CD14-positive monocyte (primary cell): ENCODE measurements around the gene CCL22. TPM values are rescaled to one million over a fixed set of nuclear protein-coding genes. Genes with fewer than 3 reads are reported as not detected.

Experiments
- DNase-seq, 3 donors: peaks; one replicate each; pipeline ENCODE4 v3.0.0-alpha.2; 2011 to 2022
- H2AFZ ChIP-seq: 2 replicates; pipeline ENCODE4 v1.6.0; 2012; ENCODE audit warnings: mild to moderate bottlenecking, low read depth, low read length, inconsistent platforms; ENCODE audit not compliant: insufficient read depth, poor library complexity, severe bottlenecking
- H3K27ac ChIP-seq, 2 donors: 1 replicate in 1 of 2; 2 replicates in 1 of 2; pipeline ENCODE4 v1.5.1; 2012 to 2013; ENCODE audit warnings: low read length in 2 of 2, control low read depth in 1 of 2, inconsistent platforms in 1 of 2, low read depth in 1 of 2, mild to moderate bottlenecking in 1 of 2
- H3K27me3 ChIP-seq, 2 donors: one replicate each; pipeline versions ENCODE4 v1.6.0 to v1.6.1; 2011 to 2013; ENCODE audit warnings: low read length in 2 of 2; ENCODE audit not compliant: control insufficient read depth in 2 of 2, insufficient read depth in 2 of 2
- H3K36me3 ChIP-seq, 2 donors: replicated peaks in 1 of 2; 1 replicate in 1 of 2; 2 replicates in 1 of 2; pipeline versions ENCODE4 v1.5.1 to v1.6.1; 2012 to 2013; ENCODE audit warnings: low read length in 2 of 2, control low read depth in 1 of 2, inconsistent platforms in 1 of 2, mild to moderate bottlenecking in 1 of 2; ENCODE audit not compliant: insufficient read depth in 2 of 2, control insufficient read depth in 1 of 2
- H3K4me1 ChIP-seq, 2 donors: 1 replicate in 1 of 2; 2 replicates in 1 of 2; pipeline versions ENCODE4 v1.5.1 to v1.6.1; 2012 to 2013; ENCODE audit warnings: low read length in 2 of 2, control low read depth in 1 of 2, inconsistent platforms in 1 of 2, mild to moderate bottlenecking in 1 of 2, moderate library complexity in 1 of 2; ENCODE audit not compliant: insufficient read depth in 2 of 2, control insufficient read depth in 1 of 2
- H3K4me2 ChIP-seq: replicated peaks from 2 replicates; pipeline ENCODE3; 2012; ENCODE audit warnings: low read length, moderate library complexity, mild to moderate bottlenecking; ENCODE audit not compliant: poor library complexity, severe bottlenecking; ENCODE audit errors: extremely low read depth
- H3K4me3 ChIP-seq, 3 experiments: fragments of 200-600 bp in 1 of 3; sonication (generic) in 1 of 3; replicated peaks in 1 of 3; 1 replicate in 2 of 3; 2 replicates in 1 of 3; pipeline ENCODE4 v1.5.1; 2011 to 2013; ENCODE audit warnings: low read length in 3 of 3, mild to moderate bottlenecking in 3 of 3, control low read depth in 2 of 3, low read depth in 2 of 3, inconsistent platforms in 1 of 3, moderate library complexity in 1 of 3
- H3K79me2 ChIP-seq: 2 replicates; pipeline ENCODE4 v1.6.0; 2012; ENCODE audit warnings: mild to moderate bottlenecking, control low read depth, inconsistent platforms, low read length, moderate library complexity; ENCODE audit not compliant: insufficient read depth
- H3K9ac ChIP-seq: 2 replicates; pipeline ENCODE4 v1.6.0; 2017; ENCODE audit warnings: low read length, mild to moderate bottlenecking; ENCODE audit not compliant: insufficient read depth, poor library complexity, severe bottlenecking
- H3K9me3 ChIP-seq, 2 donors: replicated peaks in 1 of 2; 1 replicate in 1 of 2; 2 replicates in 1 of 2; pipeline versions ENCODE4 v1.5.1 to v1.6.1; 2012 to 2013; ENCODE audit warnings: low read length in 2 of 2, control low read depth in 1 of 2; ENCODE audit not compliant: control insufficient read depth in 1 of 2, insufficient read depth in 1 of 2
- H4K20me1 ChIP-seq: 2 replicates; pipeline ENCODE4 v1.6.0; 2012; ENCODE audit warnings: mild to moderate bottlenecking, low read length, control low read depth, moderate library complexity; ENCODE audit not compliant: insufficient read depth
- H3K27ac Mint-ChIP-seq, 7 donors: one replicate each; pipeline ENCODE4 v1.8.0; 2020; ENCODE audit warnings: mild to moderate bottlenecking in 7 of 7, mixed read lengths in 7 of 7, moderate library complexity in 6 of 7, inconsistent platforms in 2 of 7
- H3K27me3 Mint-ChIP-seq, 3 donors: one replicate each; pipeline ENCODE4 v1.8.0; 2021 to 2022; ENCODE audit warnings: low read depth in 3 of 3, mild to moderate bottlenecking in 3 of 3, mixed read lengths in 3 of 3, moderate library complexity in 3 of 3, inconsistent platforms in 1 of 3
- H3K36me3 Mint-ChIP-seq, 2 donors: one replicate each; pipeline ENCODE4 v1.8.0; 2020; ENCODE audit warnings: mixed read lengths in 2 of 2, inconsistent platforms in 1 of 2, mild to moderate bottlenecking in 1 of 2
- H3K4me1 Mint-ChIP-seq: one replicate; pipeline ENCODE4 v1.8.0; 2020; ENCODE audit warnings: mild to moderate bottlenecking, mixed read lengths
- H3K4me3 Mint-ChIP-seq, 2 donors: one replicate each; pipeline ENCODE4 v1.8.0; 2020; ENCODE audit warnings: mild to moderate bottlenecking in 2 of 2, mixed read lengths in 2 of 2, moderate library complexity in 1 of 2
- H3K9me3 Mint-ChIP-seq, 7 donors: one replicate each; pipeline ENCODE4 v1.8.0; 2020 to 2022; ENCODE audit warnings: mixed read lengths in 7 of 7, mild to moderate bottlenecking in 6 of 7, moderate library complexity in 6 of 7, inconsistent platforms in 2 of 7
- WGBS: methylation state at CpG from one replicate; pipeline ENCODE4 v1.1.5; 2013; ENCODE audit warnings: missing lambda C conversion rate; ENCODE audit not compliant: insufficient coverage; 5-methylcytosine and 5-hydroxymethylcytosine counted together
- intact Hi-C, 2 donors: fragments of 100-400 bp; cut with micrococcal nuclease; formaldehyde crosslinking; loops; one replicate each; pipeline versions ENCODE4 v1.15.0 to v1.15.1; 2023
- polyA plus RNA-seq, 3 donors: library from polyadenylated mRNA; depleted of rRNA in 1 of 3; unstranded in 2 of 3; stranded (reverse) in 1 of 3; fragments of 300-500 nt in 2 of 3; fragments of >200 nt in 1 of 3; fragmentation: Illumina TruSeq in 2 of 3; gene quantifications; 1 replicate in 2 of 3; 2 replicates in 1 of 3; pipeline ENCODE4 v1.2.3, GENCODE V29; 2012 to 2021
- TF ChIP-seq, protein P1 (sequence below): fragments of 200-600 bp; IDR thresholded peaks from one replicate; pipeline ENCODE4 v1.8.0; 2022; ENCODE audit warnings: antibody characterized with exemption, mild to moderate bottlenecking

CCL22 gene
- polyA plus RNA-seq, 3 donors: 0.04 to 0.18 (median 0.15) TPM

DNA sequence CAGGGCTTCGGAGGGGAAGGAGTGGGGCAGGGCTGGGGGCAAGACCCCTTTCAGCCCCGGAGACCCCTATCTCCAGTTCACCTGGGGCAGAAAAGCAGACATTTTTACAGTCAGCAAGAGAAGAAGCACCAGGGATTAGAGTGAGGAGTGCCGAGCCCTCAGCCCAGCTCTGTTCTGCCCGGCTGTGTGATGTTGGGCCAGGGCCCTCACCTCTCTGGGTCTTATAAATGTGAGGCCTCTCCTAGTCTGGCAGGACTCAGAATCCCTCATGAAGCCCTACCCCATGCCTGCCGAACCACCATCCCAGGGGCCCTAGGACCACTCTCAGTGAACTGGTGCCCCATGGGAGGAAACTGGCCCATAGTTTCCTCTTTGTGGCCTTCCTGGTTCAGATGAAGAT is 26.5 kb downstream of the CCL22 start:
- no peak overlapping the region for H3K4me3 ChIP-seq
- intact Hi-C loops: no loop called here
- Mint-ChIP-seq H3K27ac (peak overlapping the region in 1 of 7 donors; percentile 76), H3K4me3 (no peak overlapping the region), H3K36me3 (no peaks in the 10 kb centered on the region), H3K27me3 (peaks cover 11 to 19% (median 15%) of the 10 kb centered on the region in 3 donors), H3K9me3 (peaks cover 0 to 2% (median 0%) of the 10 kb centered on the region in 7 donors), H3K4me1 (peaks cover 34% of the 10 kb centered on the region)
- no peaks in the 10 kb centered on the region for H3K36me3 ChIP-seq
- H3K4me1 ChIP-seq: peaks cover 23 to 33% of the 10 kb centered on the region in 2 donors
- no peak for DNase-seq
- no peak overlapping the region for H3K4me2 ChIP-seq
- TF ChIP-seq, protein P1, sequence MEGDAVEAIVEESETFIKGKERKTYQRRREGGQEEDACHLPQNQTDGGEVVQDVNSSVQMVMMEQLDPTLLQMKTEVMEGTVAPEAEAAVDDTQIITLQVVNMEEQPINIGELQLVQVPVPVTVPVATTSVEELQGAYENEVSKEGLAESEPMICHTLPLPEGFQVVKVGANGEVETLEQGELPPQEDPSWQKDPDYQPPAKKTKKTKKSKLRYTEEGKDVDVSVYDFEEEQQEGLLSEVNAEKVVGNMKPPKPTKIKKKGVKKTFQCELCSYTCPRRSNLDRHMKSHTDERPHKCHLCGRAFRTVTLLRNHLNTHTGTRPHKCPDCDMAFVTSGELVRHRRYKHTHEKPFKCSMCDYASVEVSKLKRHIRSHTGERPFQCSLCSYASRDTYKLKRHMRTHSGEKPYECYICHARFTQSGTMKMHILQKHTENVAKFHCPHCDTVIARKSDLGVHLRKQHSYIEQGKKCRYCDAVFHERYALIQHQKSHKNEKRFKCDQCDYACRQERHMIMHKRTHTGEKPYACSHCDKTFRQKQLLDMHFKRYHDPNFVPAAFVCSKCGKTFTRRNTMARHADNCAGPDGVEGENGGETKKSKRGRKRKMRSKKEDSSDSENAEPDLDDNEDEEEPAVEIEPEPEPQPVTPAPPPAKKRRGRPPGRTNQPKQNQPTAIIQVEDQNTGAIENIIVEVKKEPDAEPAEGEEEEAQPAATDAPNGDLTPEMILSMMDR: no peak
- no peaks in the 10 kb centered on the region for H3K79me2 ChIP-seq
- H3K9me3 ChIP-seq: no peaks in the 10 kb centered on the region
- no peaks in the 10 kb centered on the region for H4K20me1 ChIP-seq
- no peak overlapping the region for H3K9ac ChIP-seq
- H3K27ac ChIP-seq: no peak overlapping the region
- H3K27me3 ChIP-seq: peaks cover 0 to 4% of the 10 kb centered on the region in 2 donors
- H2AFZ ChIP-seq: peak overlapping the region; percentile 74
- 89% methylated on average over 3 of the region's 5 CpGs for WGBS

GRCh38 chr16:57386381-57386951 is 27.9 kb downstream of the CCL22 start:
- Histone ChIP-seq H3K36me3 (no peaks in the 10 kb centered on the region), H4K20me1 (no peaks in the 10 kb centered on the region), H3K4me3 (no peak overlapping the region), H3K9me3 (no peaks in the 10 kb centered on the region), H2AFZ (no peak overlapping the region), H3K4me1 (peaks cover 14 to 22% of the 10 kb centered on the region in 2 donors), H3K27me3 (peaks cover 0 to 8% of the 10 kb centered on the region in 2 donors), H3K9ac (no peak overlapping the region), H3K27ac (no peak overlapping the region), H3K4me2 (no peak overlapping the region), H3K79me2 (no peaks in the 10 kb centered on the region)
- TF ChIP-seq, protein P1: no peak
- intact Hi-C loops: no loop called here
- no peak overlapping the region for H3K27ac Mint-ChIP-seq
- H3K4me3 Mint-ChIP-seq: no peak overlapping the region
- H3K36me3 Mint-ChIP-seq: no peaks in the 10 kb centered on the region
- H3K9me3 Mint-ChIP-seq: peaks cover 0 to 4% (median 0%) of the 10 kb centered on the region in 7 donors
- WGBS: 80% methylated on average over 2 of the region's 5 CpGs
- no peak for DNase-seq
- peaks cover 12 to 27% (median 19%) of the 10 kb centered on the region in 3 donors for H3K27me3 Mint-ChIP-seq
- peaks cover 21% of the 10 kb centered on the region for H3K4me1 Mint-ChIP-seq
